Loucy (cell line): Measurements from ENCODE around the gene CMA1.

Experiments
- H2AFZ ChIP-seq: fragments of 200-600 bp; sonication (generic); 2 replicates; pipeline ENCODE4 v1.6.0; 2016; ENCODE audit warnings: antibody characterized with exemption, mild to moderate bottlenecking, low read length, moderate library complexity
- H3F3A ChIP-seq: fragments of 200-600 bp; 2 replicates; pipeline ENCODE4 v1.6.0; 2016; ENCODE audit warnings: antibody characterized with exemption, low read depth, mild to moderate bottlenecking
- H3K27me3 ChIP-seq: fragments of 200-600 bp; sonication (generic); 2 replicates; pipeline ENCODE4 v1.6.1; 2014; ENCODE audit warnings: low read length, mild to moderate bottlenecking; ENCODE audit not compliant: insufficient read depth, poor library complexity, severe bottlenecking
- H3K36me3 ChIP-seq: fragments of 200-600 bp; sonication (generic); 2 replicates; pipeline ENCODE4 v1.6.1; 2016; ENCODE audit warnings: low read length; ENCODE audit not compliant: insufficient read depth
- H3K4me1 ChIP-seq: fragments of 200-600 bp; sonication (generic); 2 replicates; pipeline ENCODE4 v1.5.1; 2014; ENCODE audit warnings: low read length, mild to moderate bottlenecking; ENCODE audit not compliant: insufficient read depth, poor library complexity, severe bottlenecking
- H3K4me2 ChIP-seq: fragments of 200-600 bp; sonication (generic); 2 replicates; pipeline ENCODE4 v1.6.0; 2014; ENCODE audit warnings: antibody characterized with exemption, low read length, low read depth, mild to moderate bottlenecking; ENCODE audit not compliant: poor library complexity, severe bottlenecking
- H3K4me3 ChIP-seq: fragments of 200-600 bp; sonication (generic); 2 replicates; pipeline ENCODE4 v1.5.1; 2014; ENCODE audit warnings: low read length, mild to moderate bottlenecking, mixed read lengths; ENCODE audit not compliant: poor library complexity, severe bottlenecking
- H3K79me2 ChIP-seq: fragments of 200-600 bp; sonication (generic); 2 replicates; pipeline ENCODE4 v1.6.1; 2014; ENCODE audit warnings: low read length; ENCODE audit not compliant: insufficient read depth
- H3K9ac ChIP-seq: fragments of 200-600 bp; sonication (generic); 2 replicates; pipeline ENCODE4 v1.6.0; 2014; ENCODE audit warnings: mild to moderate bottlenecking, low read depth, low read length, moderate library complexity; ENCODE audit not compliant: poor library complexity, severe bottlenecking
- H3K9me2 ChIP-seq: fragments of 200-600 bp; sonication (generic); replicated peaks from 2 replicates; pipeline ENCODE4 v1.6.1; 2016; ENCODE audit warnings: low read depth, low read length, mixed read lengths
- H3K9me3 ChIP-seq: fragments of 200-600 bp; sonication (generic); 2 replicates; pipeline ENCODE4 v1.6.1; 2014; ENCODE audit warnings: mild to moderate bottlenecking, antibody characterized with exemption, low read length, low read depth; ENCODE audit not compliant: insufficient read depth
- H4K20me1 ChIP-seq: fragments of 200-600 bp; sonication (generic); 2 replicates; pipeline ENCODE4 v1.6.0; 2014; ENCODE audit warnings: antibody characterized with exemption, low read length, mild to moderate bottlenecking; ENCODE audit not compliant: insufficient read depth, poor library complexity, severe bottlenecking
- CTCF ChIP-seq: fragments of 200-600 bp; sonication (generic); conservative IDR thresholded peaks from 2 replicates; pipeline ENCODE4 v1.5.1; 2014; ENCODE audit warnings: mild to moderate bottlenecking, antibody characterized with exemption, low read length
- EZH2phosphoT487 ChIP-seq: fragments of 200-600 bp; IDR thresholded peaks from 2 replicates; pipeline ENCODE4 v1.6.1; 2018; ENCODE audit warnings: antibody characterized with exemption, mild to moderate bottlenecking, moderate library complexity, borderline replicate concordance

Gene CMA1

GRCh38 chr14:24461336-24461735 is 46.7 kb downstream of the CMA1 start:
- H2AFZ ChIP-seq, result no peak overlapping the region
- no peaks in the 10 kb centered on the region for H3K27me3 ChIP-seq
- H4K20me1 ChIP-seq, result no peaks in the 10 kb centered on the region
- H3K4me3 ChIP-seq, result no peak overlapping the region
- H3K36me3 ChIP-seq, result no peaks in the 10 kb centered on the region
- TF ChIP-seq EZH2phosphoT487, result no peak
- TF ChIP-seq CTCF, result no peak
- peaks cover 11% of the 10 kb centered on the region for H3F3A ChIP-seq
- H3K9me3 ChIP-seq, result no peaks in the 10 kb centered on the region
- H3K79me2 ChIP-seq, result no peaks in the 10 kb centered on the region
- peaks cover 51% of the 10 kb centered on the region for H3K4me1 ChIP-seq
- no peak overlapping the region for H3K9ac ChIP-seq
- no peak overlapping the region for H3K4me2 ChIP-seq
- no peaks in the 10 kb centered on the region for H3K9me2 ChIP-seq

GRCh38 chr14:24459331-24459730 is 48.7 kb downstream of the CMA1 start:
- H3K9ac ChIP-seq, result no peak overlapping the region
- no peak overlapping the region for H3K4me2 ChIP-seq
- no peak overlapping the region for H3K4me3 ChIP-seq
- H3K9me2 ChIP-seq, result no peaks in the 10 kb centered on the region
- peaks cover 5% of the 10 kb centered on the region for H3F3A ChIP-seq
- no peaks in the 10 kb centered on the region for H3K9me3 ChIP-seq
- no peaks in the 10 kb centered on the region for H3K79me2 ChIP-seq
- H3K4me1 ChIP-seq, result peaks cover 37% of the 10 kb centered on the region
- TF ChIP-seq CTCF (no peak), EZH2phosphoT487 (no peak)
- H2AFZ ChIP-seq, result no peak overlapping the region
- no peaks in the 10 kb centered on the region for H4K20me1 ChIP-seq
- no peaks in the 10 kb centered on the region for H3K36me3 ChIP-seq
- H3K27me3 ChIP-seq, result no peaks in the 10 kb centered on the region

GRCh38 chr14:24458736-24459135 is 49.3 kb downstream of the CMA1 start:
- no peaks in the 10 kb centered on the region for H3K79me2 ChIP-seq
- H3K9ac ChIP-seq, result no peak overlapping the region
- no peaks in the 10 kb centered on the region for H4K20me1 ChIP-seq
- no peak overlapping the region for H2AFZ ChIP-seq
- no peaks in the 10 kb centered on the region for H3K9me3 ChIP-seq
- H3K27me3 ChIP-seq, result no peaks in the 10 kb centered on the region
- peaks cover 31% of the 10 kb centered on the region for H3K4me1 ChIP-seq
- H3K9me2 ChIP-seq, result no peaks in the 10 kb centered on the region
- H3K4me2 ChIP-seq, result no peak overlapping the region
- no peak overlapping the region for H3K4me3 ChIP-seq
- no peaks in the 10 kb centered on the region for H3F3A ChIP-seq
- H3K36me3 ChIP-seq, result no peaks in the 10 kb centered on the region
- no peak for TF ChIP-seq CTCF
- TF ChIP-seq EZH2phosphoT487, result no peak
